ENCODE results near the gene CATSPER2. TPM values are rescaled to one million over a fixed set of nuclear protein-coding genes. Genes with fewer than 3 reads are reported as not detected.
"Not testable (repeated sequence)": the region's sequence is repeated elsewhere in the genome, so short reads cannot be mapped to it uniquely, and the experiment has no call there.

Gene CATSPER2
- total RNA-seq, 1 experiment from 2014 or later, result 2.5 TPM

- ATAC-seq; H3K27me3 Mint-ChIP-seq (ENCODE audit: low read depth); POLR2A ChIA-PET: not testable (repeated sequence)
Measured at GRCh38 chr15:43592841-43593240, 55.8 kb downstream of the CATSPER2 start.

GRCh38 chr15:43589778-43590466 lies 58.7 kb downstream of the CATSPER2 start, which contains the start of gene PPIP5K1:
PPIP5K1 (minus strand) TSS chr15:43590208; CDS start chr15:43584504, 5,704 bp downstream.
- H3K27ac Mint-ChIP-seq; DNase-seq (ENCODE audit: low spot score); H3K36me3 Mint-ChIP-seq; CTCF ChIA-PET; H3K9me3 Mint-ChIP-seq; H3K27me3 Mint-ChIP-seq (ENCODE audit: low read depth); H3K4me3 Mint-ChIP-seq; POLR2A ChIA-PET; H3K4me1 Mint-ChIP-seq: not testable (repeated sequence)
- peak; percentile 69 for ATAC-seq

More at GRCh38 chr15:43592841-43593240, 55.8 kb downstream of the CATSPER2 start:
- H3K4me3 Mint-ChIP-seq; H3K4me1 Mint-ChIP-seq; H3K27ac Mint-ChIP-seq; DNase-seq (ENCODE audit: low spot score); H3K9me3 Mint-ChIP-seq; H3K36me3 Mint-ChIP-seq; CTCF ChIA-PET: not testable (repeated sequence)

Other genes starting within 250 kb of the CATSPER2 start
- gene TP53BP1, start 155.7 kb downstream of the CATSPER2 start, total RNA-seq (2021), result 52.8 to 67.1 TPM (median 54.9 TPM) in 3 replicates
- 1.1 to 2.2 TPM (median 1.1 TPM) in 3 replicates for gene MAP1A, start 131.2 kb downstream of the CATSPER2 start, total RNA-seq (2021)
- gene PPIP5K1, start 58.6 kb downstream of the CATSPER2 start, total RNA-seq (2021), result 34.4 to 41.7 TPM (median 41.3 TPM) in 3 replicates
- gene CKMT1B, start 54.8 kb downstream of the CATSPER2 start, total RNA-seq (2021), result 35.4 to 41.5 TPM (median 37.3 TPM) in 3 replicates
- gene STRC, start 30.0 kb downstream of the CATSPER2 start, total RNA-seq (2021), result 1.1 to 1.7 TPM (median 1.1 TPM) in 3 replicates
- 34.4 to 37.4 TPM (median 36.4 TPM) in 3 replicates for gene CKMT1A, start 45.0 kb upstream of the CATSPER2 start, total RNA-seq (2021)
- gene PDIA3, start 97.6 kb upstream of the CATSPER2 start, total RNA-seq (2021), result 604 to 630 TPM (median 614 TPM) in 3 replicates
- 8.1 to 9.0 TPM (median 8.8 TPM) in 3 replicates for gene ELL3, start 128.1 kb upstream of the CATSPER2 start, total RNA-seq (2021)
- 694 to 788 TPM (median 775 TPM) in 3 replicates for gene SERF2, start 143.5 kb upstream of the CATSPER2 start, total RNA-seq (2021)
- 0.09 to 0.16 TPM in 2 of 3 replicates, not detected in the other for gene SERINC4, start 151.4 kb upstream of the CATSPER2 start, total RNA-seq (2021)
- gene HYPK, start 151.8 kb upstream of the CATSPER2 start, total RNA-seq (2021), result 17.3 to 22.0 TPM (median 19.9 TPM) in 3 replicates
- gene MFAP1, start 175.8 kb upstream of the CATSPER2 start, total RNA-seq (2021), result 32.4 to 36.0 TPM (median 34.6 TPM) in 3 replicates
- gene WDR76, start 178.2 kb upstream of the CATSPER2 start, total RNA-seq (2021), result 13.4 to 16.2 TPM (median 16.0 TPM) in 3 replicates

All from WTC11 (cell line).